ENCODE measurements around the gene ZNF346. TPM values are rescaled to one million over a fixed set of nuclear protein-coding genes. Genes with fewer than 3 reads are reported as not detected.

ZNF346 gene
- total RNA-seq, 2 experiments from 2014 or later: 36.6 to 42.4 TPM

- peaks cover 44% of the 10 kb centered on the region for H3K4me1 ChIP-seq (ENCODE audit: insufficient read depth, low read length, poor library complexity, severe bottlenecking)
- H4K20me1 ChIP-seq (ENCODE audit: insufficient read depth, low read length): no peaks in the 10 kb centered on the region
- H3K36me3 ChIP-seq (ENCODE audit: insufficient read depth, low read length): no peaks in the 10 kb centered on the region; the same call in 1 of the 2 replicates
- peak overlapping the region; percentile 76 for H3K4me2 ChIP-seq (ENCODE audit: low read length)
- DNase-seq (ENCODE audit: low spot score): peak; percentile 80
- POLR2A ChIA-PET: interaction anchor here (0.6 to 1.3 kb wide), 11 partner anchors 9 to 588 kb away, joined by 3 to 12 read pairs (median 4); partner anchors contain the start of gene NSD1
- peak overlapping the region; percentile 72 for H2AFZ ChIP-seq (ENCODE audit: low read length)
- intact Hi-C loops (cut with micrococcal nuclease; ENCODE audit: unreplicated experiment): loop anchor here (5.0 kb wide), 1 partner anchor 53 kb away; no protein-coding TSS in a partner anchor
- no peaks in the 10 kb centered on the region for H3K9me3 ChIP-seq (ENCODE audit: low read length)
- H3K4me3 ChIP-seq (ENCODE audit: low read depth, low read length, poor library complexity, severe bottlenecking): peak overlapping the region; percentile 56
- no peaks in the 10 kb centered on the region for H3K79me2 ChIP-seq (ENCODE audit: insufficient read depth, low read depth, low read length)
- BruUV-seq (replicated peaks): TSS peak; percentile 91
- H3K27ac ChIP-seq (ENCODE audit: low read depth, low read length, poor library complexity, severe bottlenecking): peak overlapping the region; percentile 90
- CTCF ChIA-PET (ENCODE audit: unreplicated experiment): interaction anchor here (0.5 kb wide), 1 partner anchor 279 kb away, joined by 5 read pairs; no protein-coding TSS in a partner anchor
- TF ChIP-seq CTCF (conservative IDR thresholded peaks at IDR 0.05; ENCODE audit: low read length) (no peak), EZH2phosphoT487 (IDR thresholded peaks at IDR 0.05; ENCODE audit: borderline replicate concordance, low read depth, low read length) (no peak)
- H3K9me2 ChIP-seq (ENCODE audit: insufficient read depth, low read length): no peaks in the 10 kb centered on the region
Measured at GRCh38 chr5:177123789-177124485, 101.4 kb downstream of the ZNF346 start.

- H4K20me1 ChIP-seq (ENCODE audit: insufficient read depth, low read length): no peaks in the 10 kb centered on the region
Measured at GRCh38 chr5:177124486-177124991, 102.0 kb downstream of the ZNF346 start.

More at GRCh38 chr5:177124486-177124991, 102.0 kb downstream of the ZNF346 start:
- no peaks in the 10 kb centered on the region for H3K9me2 ChIP-seq (ENCODE audit: insufficient read depth, low read length)
- intact Hi-C loops (cut with micrococcal nuclease; ENCODE audit: unreplicated experiment): loop anchor here (5.0 kb wide), 1 partner anchor 53 kb away; no protein-coding TSS in a partner anchor
- no peaks in the 10 kb centered on the region; the same call in 1 of the 2 replicates for H3K36me3 ChIP-seq (ENCODE audit: insufficient read depth, low read length)
- ChIA-PET CTCF (ENCODE audit: unreplicated experiment) (interaction anchor here (0.5 kb wide), 1 partner anchor 279 kb away, joined by 5 read pairs; no protein-coding TSS in a partner anchor), POLR2A (interaction anchor here (0.6 to 1.3 kb wide), 12 partner anchors 9 to 663 kb away, joined by 3 to 12 read pairs (median 4); partner anchors contain the start of gene NSD1)
- peak; percentile 89 for DNase-seq (ENCODE audit: low spot score)
- BruUV-seq (replicated peaks): TSS peak; percentile 91
- no peaks in the 10 kb centered on the region for H3K79me2 ChIP-seq (ENCODE audit: insufficient read depth, low read depth, low read length)
- peak overlapping the region; percentile 72 for H2AFZ ChIP-seq (ENCODE audit: low read length)
- H3K4me2 ChIP-seq (ENCODE audit: low read length): peak overlapping the region; percentile 76
- H3K4me3 ChIP-seq (ENCODE audit: low read depth, low read length, poor library complexity, severe bottlenecking): peak overlapping the region; percentile 56
- TF ChIP-seq EZH2phosphoT487 (IDR thresholded peaks at IDR 0.05; ENCODE audit: borderline replicate concordance, low read depth, low read length) (no peak), CTCF (conservative IDR thresholded peaks at IDR 0.05; ENCODE audit: low read length) (no peak)
- H3K4me1 ChIP-seq (ENCODE audit: insufficient read depth, low read length, poor library complexity, severe bottlenecking): peaks cover 50% of the 10 kb centered on the region
- peak overlapping the region; percentile 90 for H3K27ac ChIP-seq (ENCODE audit: low read depth, low read length, poor library complexity, severe bottlenecking)
- no peaks in the 10 kb centered on the region for H3K9me3 ChIP-seq (ENCODE audit: low read length)
